SH-SY5Y (cell line): Measurements from ENCODE around the gene COQ10B.

ENCODE experiments used
- GATA2 ChIP-seq: IDR thresholded peaks from 2 replicates; pipeline ENCODE4 v1.6.1; 2011; ENCODE audit warnings: mild to moderate bottlenecking, low read depth, low read length
- GATA3 ChIP-seq: IDR thresholded peaks from 2 replicates; pipeline ENCODE4 v1.6.1; 2011; ENCODE audit warnings: low read depth, mild to moderate bottlenecking, low read length, moderate library complexity

GRCh38 chr2:197452754-197453122 is 614 bp upstream of the COQ10B start:
- TF ChIP-seq GATA2, result no peak
- TF ChIP-seq GATA3, result no peak
